H54 (cell line): ENCODE results near the gene ZDHHC21.
"Not testable (repeated sequence)": the region's sequence is repeated elsewhere in the genome, so short reads cannot be mapped to it uniquely, and the experiment has no call there.

Experiments
- DNase-seq: peaks from one replicate; pipeline ENCODE4 v3.0.0; 2011; ENCODE audit warnings: low spot score, mixed read lengths; ENCODE audit not compliant: insufficient read length
- FAIRE-seq: peaks from 3 replicates; lab custom pipeline; 2011; peaks lifted over from hg19 to GRCh38; lab: Jason Lieb, UNC
- POLR2A ChIP-seq: IDR thresholded peaks from 2 replicates; pipeline ENCODE4 v1.6.1; 2011; ENCODE audit warnings: low read depth, mild to moderate bottlenecking, low read length

ZDHHC21 gene

DNA sequence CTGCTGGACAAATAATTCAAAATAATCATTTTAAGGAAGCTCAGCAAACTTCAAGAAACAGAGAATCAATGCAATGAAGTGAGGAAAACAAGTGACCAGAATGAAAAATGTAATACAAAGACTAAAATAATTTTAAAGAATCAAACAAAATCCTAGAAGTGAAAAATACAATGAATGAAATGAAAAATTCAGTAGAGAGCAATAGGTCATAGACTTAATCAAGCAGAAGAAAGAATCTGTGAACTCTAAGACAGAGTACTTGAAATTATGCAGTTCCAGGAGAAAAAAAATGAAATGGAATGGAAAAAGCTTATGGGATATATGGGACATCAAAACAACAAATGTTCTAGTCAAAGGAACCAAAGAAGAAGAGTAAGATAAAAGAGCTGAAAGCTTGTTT is 11.8 kb upstream of the ZDHHC21 start:
- no peak for DNase-seq
- TF ChIP-seq POLR2A, result no peak
- FAIRE-seq, result no peak

DNA sequence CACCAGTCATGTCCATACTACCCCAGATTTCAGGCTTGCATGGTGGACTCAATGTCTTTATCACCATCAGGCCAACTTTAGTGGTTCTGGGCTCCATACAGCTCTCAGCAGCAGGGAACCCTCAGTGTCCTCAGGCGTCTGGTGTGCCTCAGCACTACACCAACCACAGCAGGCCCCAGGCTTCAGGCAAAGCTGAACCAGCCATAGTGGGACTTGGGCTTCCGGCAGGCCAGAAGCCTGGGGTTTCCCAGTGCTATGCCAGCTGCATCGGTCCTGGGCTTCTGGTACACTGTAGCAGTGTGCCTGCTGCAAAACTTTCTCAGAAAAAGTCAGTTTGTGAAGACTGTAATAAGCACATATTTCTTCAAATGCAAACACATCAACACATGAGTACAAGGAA is 11.0 kb upstream of the ZDHHC21 start:
- FAIRE-seq, result no peak
- DNase-seq, result no peak
- no peak for TF ChIP-seq POLR2A

DNA sequence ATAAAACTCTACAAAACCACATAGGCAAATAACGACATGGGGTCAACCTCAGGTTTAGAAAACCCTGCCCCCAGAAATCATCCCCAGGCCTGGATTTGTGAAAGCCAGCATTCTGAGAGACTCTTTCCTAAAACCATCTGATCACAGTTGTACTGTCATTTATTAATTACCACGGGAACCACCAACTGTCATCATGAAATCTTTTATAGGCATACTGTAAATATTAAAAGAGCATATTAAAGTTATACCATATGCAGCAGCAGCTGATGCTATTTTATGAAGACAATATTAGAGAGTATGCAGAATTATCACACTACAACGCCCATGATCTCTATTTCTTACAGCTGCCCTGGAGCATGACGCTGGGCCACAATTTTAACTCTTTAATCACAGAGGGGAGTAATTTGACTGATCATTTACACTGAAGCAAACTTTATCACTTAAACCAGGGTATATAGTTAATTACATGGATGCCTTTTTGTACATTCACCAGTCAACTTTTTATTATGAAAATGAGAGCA is 9.0 kb upstream of the ZDHHC21 start:
- no peak for TF ChIP-seq POLR2A
- DNase-seq (no peak), FAIRE-seq (no peak)

DNA sequence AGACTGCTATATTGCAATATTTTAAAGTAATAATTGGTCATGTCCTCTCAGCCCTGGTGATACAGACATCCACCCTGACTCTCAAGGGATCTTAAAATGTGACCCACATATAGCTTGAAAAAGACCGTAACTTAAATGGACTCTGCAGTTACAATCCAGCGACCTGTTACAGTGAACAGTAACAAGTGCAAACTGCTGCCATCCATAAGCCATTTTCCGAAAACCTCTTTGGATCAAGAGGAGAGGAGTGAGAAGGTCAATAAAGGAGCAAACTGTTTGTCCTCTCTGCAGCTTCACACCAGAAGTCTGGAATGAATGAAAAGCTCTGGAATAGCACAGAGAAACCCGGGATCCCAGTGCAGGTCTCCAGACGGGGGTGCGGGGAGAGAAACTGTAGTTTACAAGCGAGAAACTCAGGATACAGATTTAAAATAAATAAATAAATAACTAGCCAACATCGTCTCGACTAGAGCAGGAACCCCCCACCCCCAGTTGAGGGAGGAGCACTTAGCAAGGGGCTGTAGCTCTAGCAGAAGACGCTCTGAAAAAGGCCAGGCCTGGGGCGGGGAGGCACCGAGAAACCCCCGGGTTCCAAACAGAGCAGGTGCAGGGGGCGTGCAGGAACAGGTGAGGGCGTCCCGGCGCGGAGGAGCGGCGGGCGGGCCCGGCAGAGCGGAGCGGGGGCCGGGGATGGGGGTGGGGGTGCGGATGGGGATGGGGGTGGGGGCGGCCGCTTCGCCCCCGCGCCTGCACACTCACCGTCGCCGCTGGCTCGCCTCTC is 572 bp downstream of the ZDHHC21 start:
- no peak for TF ChIP-seq POLR2A
- peak; percentile 11 for FAIRE-seq
- no peak for DNase-seq

DNA sequence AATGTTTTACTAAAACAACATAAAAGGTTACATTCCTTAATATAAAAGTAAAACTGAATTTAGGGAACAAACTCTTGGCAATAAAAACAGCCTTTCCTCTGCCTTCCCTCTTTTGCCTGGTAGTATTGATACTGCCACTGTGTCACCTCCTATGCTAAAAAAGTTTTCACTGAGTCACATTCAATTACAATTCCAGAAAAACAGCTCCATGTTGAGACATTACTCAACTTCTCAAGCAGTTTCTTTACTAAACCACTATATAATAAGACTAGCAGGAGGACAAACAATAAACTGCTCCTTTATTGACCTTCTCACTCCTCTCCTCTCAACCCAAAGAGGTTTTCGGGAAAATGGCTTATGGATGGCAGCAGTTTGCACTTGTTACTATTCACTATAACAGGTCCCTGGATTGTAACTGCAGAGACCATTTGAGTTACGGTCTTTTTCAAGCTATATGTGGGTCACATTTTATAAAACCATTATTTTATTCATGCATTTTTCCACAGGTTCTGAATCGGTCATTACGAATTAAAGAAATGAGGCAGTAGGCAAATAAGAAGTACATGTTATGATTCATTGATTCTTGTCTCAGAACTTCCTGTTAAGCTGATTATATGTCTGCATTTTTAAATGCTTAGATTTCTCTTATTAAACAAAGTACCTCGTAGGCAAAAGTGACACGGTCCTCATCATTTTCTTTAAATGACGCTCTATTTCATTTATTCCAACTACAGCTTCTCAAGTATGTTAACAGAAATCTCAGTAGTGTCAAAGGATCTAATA is 2.1 kb downstream of the ZDHHC21 start:
- FAIRE-seq, result peak; percentile 72
- DNase-seq, result no peak
- no peak for TF ChIP-seq POLR2A

DNA sequence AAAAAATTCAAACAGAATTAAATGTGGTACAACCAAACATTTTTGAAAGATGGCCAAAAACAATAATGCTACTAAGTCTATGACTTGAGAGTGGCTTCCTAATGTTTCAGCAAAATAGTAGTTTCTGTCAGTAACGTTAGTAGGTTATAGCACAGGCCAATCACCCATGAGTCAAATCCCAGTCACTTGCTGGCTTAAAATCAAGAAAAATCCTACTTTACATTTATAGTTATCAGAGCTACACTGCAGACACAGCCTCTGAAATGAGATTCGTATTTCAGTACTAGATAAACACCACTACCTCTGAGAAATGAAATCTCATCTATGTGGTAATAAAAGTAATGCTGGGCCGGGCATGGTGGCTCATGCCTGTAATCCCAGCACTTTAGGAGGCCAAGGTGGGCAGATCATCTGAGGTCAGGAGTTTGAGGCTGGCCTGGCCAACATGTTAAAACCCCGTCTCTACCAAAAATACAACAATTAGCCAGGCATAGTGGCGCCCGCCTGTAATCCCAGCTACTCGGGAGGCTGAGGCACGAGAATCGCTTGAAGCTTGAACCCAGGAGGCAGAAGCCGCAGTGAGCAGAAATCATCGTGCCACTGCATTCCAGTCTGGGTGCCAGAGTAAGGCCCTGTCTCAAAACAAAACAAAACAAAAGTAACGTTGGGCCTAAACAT is 6.1 kb downstream of the ZDHHC21 start:
- no peak for TF ChIP-seq POLR2A
- DNase-seq (peak; percentile 28), FAIRE-seq (peak; percentile 91)

DNA sequence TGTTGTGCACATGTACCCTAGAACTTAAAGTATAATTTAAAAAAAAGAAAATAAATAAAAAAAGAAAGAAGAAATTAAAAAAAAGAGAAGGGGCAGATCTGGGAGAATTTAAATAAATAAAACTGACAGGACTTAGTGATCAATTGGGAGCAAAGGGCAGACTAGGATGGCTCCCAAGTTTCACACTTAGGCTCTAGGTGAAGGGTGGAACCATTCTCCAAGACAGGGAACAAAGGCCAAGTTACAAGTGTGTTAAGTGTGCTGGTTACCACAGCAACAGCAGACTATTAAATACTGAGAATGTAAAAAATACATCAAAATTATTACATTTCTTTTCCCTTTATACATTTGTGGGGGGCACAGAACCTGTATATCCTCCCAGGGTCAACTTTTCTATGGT is 7.1 kb downstream of the ZDHHC21 start:
- no peak for TF ChIP-seq POLR2A
- FAIRE-seq (no peak), DNase-seq (no peak)

DNA sequence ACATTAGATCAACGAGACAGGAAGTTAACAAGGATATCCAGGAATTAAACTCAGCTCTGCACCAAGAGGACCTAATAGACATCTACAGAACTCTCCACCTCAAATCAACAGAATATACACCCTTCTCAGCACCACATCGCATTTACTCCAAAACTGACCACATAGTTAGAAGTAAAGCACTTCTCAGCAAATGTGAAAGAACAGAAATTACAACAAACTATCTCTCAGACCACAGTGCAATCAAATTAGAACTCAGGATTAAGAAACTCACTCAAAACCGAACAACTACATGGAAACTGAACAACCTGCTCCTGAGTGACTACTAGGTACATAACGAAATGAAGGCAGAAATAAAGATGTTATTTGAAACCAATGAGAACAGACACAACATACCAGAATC is 10.6 kb downstream of the ZDHHC21 start:
- not testable (repeated sequence) for DNase-seq, FAIRE-seq

DNA sequence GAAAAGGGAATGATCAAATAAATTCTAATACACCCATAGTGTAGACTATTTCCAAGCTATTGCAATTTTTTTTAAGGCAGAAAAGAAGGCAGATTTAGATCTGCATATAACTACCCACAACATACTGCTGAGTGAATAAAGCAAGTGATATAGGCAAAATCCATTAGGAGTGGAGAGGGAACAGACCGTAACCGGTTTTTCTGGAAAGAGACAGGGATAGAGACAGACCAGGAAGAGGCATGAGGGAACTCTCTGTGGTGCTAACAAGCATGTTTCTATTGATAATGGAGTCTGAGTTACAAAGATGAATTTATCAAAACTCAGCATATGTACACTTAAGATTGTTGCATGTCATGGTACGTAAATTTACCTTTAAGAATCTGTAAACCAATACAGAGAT is 14.5 kb downstream of the ZDHHC21 start:
- no peak for FAIRE-seq
- no peak for DNase-seq
- no peak for TF ChIP-seq POLR2A

DNA sequence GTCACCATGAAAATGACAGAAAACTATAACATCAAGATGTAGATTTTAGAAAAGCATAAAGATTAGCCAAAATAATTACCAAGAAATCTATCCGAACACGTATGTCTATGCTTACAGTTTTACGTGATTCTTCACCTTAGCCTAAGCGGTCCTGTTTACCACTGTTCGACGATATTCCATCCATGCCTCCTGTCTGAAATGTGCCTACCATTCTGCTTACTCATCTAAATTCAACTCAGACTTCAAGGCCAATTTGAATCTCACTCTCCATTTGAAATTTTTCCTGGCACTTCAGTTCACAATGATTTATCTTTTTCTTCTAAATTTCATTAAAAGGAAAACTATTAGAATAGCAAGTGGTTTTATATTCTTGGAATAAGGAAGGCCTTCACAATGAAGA is 15.4 kb downstream of the ZDHHC21 start:
- no peak for TF ChIP-seq POLR2A
- no peak for FAIRE-seq
- no peak for DNase-seq

DNA sequence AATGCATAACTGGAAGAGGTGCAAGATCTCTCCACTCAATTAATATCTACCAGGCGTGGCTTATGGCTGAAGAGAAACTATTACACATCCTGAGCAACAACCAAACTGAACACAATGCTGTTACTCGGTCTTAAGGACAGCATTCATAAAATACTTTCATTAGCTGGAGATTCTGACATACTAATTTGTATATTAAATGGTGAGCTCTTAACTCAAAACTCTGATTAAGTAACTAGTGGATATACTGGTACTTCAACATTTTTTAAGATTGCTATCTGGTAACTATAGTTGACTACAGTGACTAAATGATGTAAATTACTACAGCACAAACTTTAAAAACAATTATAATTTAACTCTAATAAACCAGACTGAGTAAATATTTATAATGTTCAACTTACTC is 15.8 kb downstream of the ZDHHC21 start:
- no peak for TF ChIP-seq POLR2A
- no peak for DNase-seq
- FAIRE-seq, result no peak

DNA sequence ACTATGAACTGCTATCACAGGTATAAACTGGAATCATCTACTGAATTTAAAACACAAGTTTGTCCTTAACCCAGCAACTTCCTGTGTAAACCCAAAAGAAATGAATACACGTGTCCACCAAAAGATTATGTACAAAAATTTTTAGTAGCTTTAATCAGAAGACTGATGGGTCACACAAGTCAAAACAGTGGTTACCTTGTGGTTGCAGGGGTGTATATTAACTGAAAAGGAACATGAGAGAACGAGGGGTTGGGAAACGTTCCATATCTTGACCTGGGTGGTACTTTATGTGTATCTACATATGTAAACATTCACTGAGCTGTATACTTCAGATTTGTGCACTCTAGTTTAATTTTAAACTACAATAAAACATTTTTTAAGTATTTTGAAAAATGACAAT is 18.6 kb downstream of the ZDHHC21 start:
- TF ChIP-seq POLR2A, result no peak
- DNase-seq (no peak), FAIRE-seq (no peak)

DNA sequence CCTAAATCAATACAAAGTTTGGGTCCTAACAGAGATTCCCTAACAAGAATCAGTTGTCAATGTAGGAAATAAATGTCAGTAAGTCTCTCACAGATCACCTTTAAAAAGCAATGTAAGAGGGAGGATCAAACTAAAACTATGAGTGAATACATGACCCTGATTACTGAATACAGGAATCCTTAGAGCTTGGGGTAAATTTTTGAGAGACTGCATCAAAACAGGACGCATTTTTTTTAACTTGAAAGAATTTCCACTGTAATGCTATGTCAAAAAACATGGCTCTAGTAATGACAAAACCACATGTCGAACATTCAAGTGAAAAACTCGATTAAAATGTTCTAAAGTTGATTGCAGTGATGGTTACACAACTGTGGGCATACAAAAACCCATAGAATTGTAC is 21.9 kb downstream of the ZDHHC21 start:
- FAIRE-seq (no peak), DNase-seq (no peak)
- TF ChIP-seq POLR2A, result no peak

DNA sequence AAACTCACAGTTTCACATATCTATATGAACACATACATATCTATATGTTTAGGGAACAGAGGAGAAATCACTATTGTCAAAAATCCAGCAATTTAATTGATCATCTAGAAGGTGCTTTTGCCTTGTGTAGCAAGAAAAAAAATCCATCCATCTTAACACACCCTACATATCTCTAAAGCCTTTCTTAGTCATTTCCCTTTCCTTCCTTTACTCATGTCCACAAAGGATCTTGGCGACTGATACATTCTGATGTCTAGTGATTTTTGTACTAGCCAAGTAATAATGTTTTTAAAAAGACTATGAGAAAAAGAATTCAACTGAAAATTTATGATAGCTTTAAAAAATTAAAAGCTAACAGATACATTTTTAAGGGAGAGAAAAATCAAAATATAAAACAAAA is 22.5 kb downstream of the ZDHHC21 start:
- FAIRE-seq (peak; percentile 74), DNase-seq (no peak)
- TF ChIP-seq POLR2A, result no peak

DNA sequence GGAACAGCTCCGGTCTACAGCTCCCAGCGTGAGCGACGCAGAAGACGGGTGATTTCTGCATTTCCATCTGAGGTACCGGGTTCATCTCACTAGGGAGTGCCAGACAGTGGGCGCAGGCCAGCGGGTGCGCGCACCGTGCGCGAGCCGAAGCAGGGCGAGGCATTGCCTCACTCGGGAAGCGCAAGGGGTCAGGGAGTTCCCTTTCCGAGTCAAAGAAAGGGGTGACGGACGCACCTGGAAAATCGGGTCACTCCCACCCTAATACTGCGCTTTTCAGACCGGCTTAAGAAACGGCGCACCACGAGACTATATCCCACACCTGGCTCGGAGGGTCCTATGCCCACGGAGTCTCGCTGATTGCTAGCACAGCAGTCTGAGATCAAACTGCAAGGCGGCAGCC is 29.2 kb downstream of the ZDHHC21 start:
- not testable (repeated sequence) for FAIRE-seq, DNase-seq
